ENCODE results near the gene ARL5A. TPM values are rescaled to one million over a fixed set of nuclear protein-coding genes. Genes with fewer than 3 reads are reported as not detected.
A peak's percentile ranks its signal among the peaks of the same experiment; 100 is the strongest.

The ARL5A gene
- total and polyA plus RNA-seq, 2 donors (not counting 3 experiments of a cell fraction or from before 2014, with no cell fraction given), result 25.8 to 73.2 TPM

- no peak overlapping the region for H3K4me3 ChIP-seq (replicated peaks in 1 of 3; ENCODE audit: insufficient read depth in 1 of 3, low read depth in 1 of 3, low read length in 3 of 3)
- no TSS peak for BruUV-seq (replicated peaks)
- H3K9me3 ChIP-seq (replicated peaks; ENCODE audit: control insufficient read depth, insufficient read depth, low read length), result no peaks in the 10 kb centered on the region
- H2AFZ ChIP-seq (ENCODE audit: low read depth, low read length), result no peak overlapping the region
- dilution Hi-C loops (cut with MboI; ENCODE audit: extremely low pct_ligation_motif_present, low sequenced_read_pairs), result no loop called here
- DNase-seq (ENCODE audit: low read depth, low spot score), result no peak
- H4K20me1 ChIP-seq (replicated peaks; ENCODE audit: control insufficient read depth, extremely low read depth, insufficient read depth, low read length), result no peaks in the 10 kb centered on the region
- H3K9ac ChIP-seq (replicated peaks; ENCODE audit: extremely low read depth, insufficient read depth, low read length), result no peak overlapping the region
- no peaks in the 10 kb centered on the region for H3K79me2 ChIP-seq (ENCODE audit: control insufficient read depth, insufficient read depth, low read length)
- no peak for TF ChIP-seq POLR2A (IDR thresholded peaks at IDR 0.05; ENCODE audit: low read depth, low read length)
- no peak for TF ChIP-seq GATA2 (IDR thresholded peaks at IDR 0.05; ENCODE audit: insufficient read depth, insufficient read length, low read depth, low read length)
- no peak for TF ChIP-seq JUN (IDR thresholded peaks at IDR 0.05; ENCODE audit: borderline replicate concordance, insufficient read depth, insufficient read length, low read depth)
- TF ChIP-seq, protein P1, sequence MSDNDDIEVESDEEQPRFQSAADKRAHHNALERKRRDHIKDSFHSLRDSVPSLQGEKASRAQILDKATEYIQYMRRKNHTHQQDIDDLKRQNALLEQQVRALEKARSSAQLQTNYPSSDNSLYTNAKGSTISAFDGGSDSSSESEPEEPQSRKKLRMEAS (IDR thresholded peaks at IDR 0.05; ENCODE audit: insufficient read depth, insufficient read length), result no peak
- TF ChIP-seq MYC (IDR thresholded peaks at IDR 0.05; ENCODE audit: low read depth, low read length), result no peak
- H3K27me3 ChIP-seq (ENCODE audit: control insufficient read depth in 2 of 2, insufficient read depth in 2 of 2, low read length in 2 of 2), result no peaks in the 10 kb centered on the region
- H3K27ac ChIP-seq (ENCODE audit: insufficient read depth, low read depth, low read length), result no peak overlapping the region
- H3K4me2 ChIP-seq (ENCODE audit: insufficient read depth, low read length), result no peak overlapping the region
- H3K4me1 ChIP-seq (ENCODE audit: control insufficient read depth, extremely low read depth, insufficient read depth, low read length), result no peaks in the 10 kb centered on the region
- intact Hi-C loops (cut with micrococcal nuclease), result no loop called here
- ChIA-PET CTCF (interaction anchor here (1.0 kb wide), 1 partner anchor 26 kb away, joined by 3 read pairs; no protein-coding TSS in a partner anchor), POLR2A (no interaction called here)
- no peaks in the 10 kb centered on the region for H3K9me1 ChIP-seq (replicated peaks; ENCODE audit: control insufficient read depth, extremely low read depth, insufficient read depth, low read length)
- H3K36me3 ChIP-seq (ENCODE audit: control insufficient read depth in 2 of 2, extremely low read depth in 1 of 2, insufficient read depth in 2 of 2, low read length in 2 of 2), result no peaks in the 10 kb centered on the region
- FAIRE-seq, result no peak
Observed at GRCh38 chr2:151758744-151759143, 69.5 kb downstream of the ARL5A start.

GRCh38 chr2:151757861-151758260, 70.4 kb downstream of the ARL5A start:
- H3K4me3 ChIP-seq (replicated peaks in 1 of 3; ENCODE audit: insufficient read depth in 1 of 3, low read depth in 1 of 3, low read length in 3 of 3), result no peak overlapping the region
- no peaks in the 10 kb centered on the region for H3K4me1 ChIP-seq (ENCODE audit: control insufficient read depth, extremely low read depth, insufficient read depth, low read length)
- FAIRE-seq (no peak), DNase-seq (ENCODE audit: low read depth, low spot score) (peak; percentile 65)
- H3K79me2 ChIP-seq (ENCODE audit: control insufficient read depth, insufficient read depth, low read length), result no peaks in the 10 kb centered on the region
- H2AFZ ChIP-seq (ENCODE audit: low read depth, low read length), result no peak overlapping the region
- no peaks in the 10 kb centered on the region for H4K20me1 ChIP-seq (replicated peaks; ENCODE audit: control insufficient read depth, extremely low read depth, insufficient read depth, low read length)
- H3K4me2 ChIP-seq (ENCODE audit: insufficient read depth, low read length), result no peak overlapping the region
- no peaks in the 10 kb centered on the region for H3K9me1 ChIP-seq (replicated peaks; ENCODE audit: control insufficient read depth, extremely low read depth, insufficient read depth, low read length)
- H3K9ac ChIP-seq (replicated peaks; ENCODE audit: extremely low read depth, insufficient read depth, low read length), result no peak overlapping the region
- no TSS peak for BruUV-seq (replicated peaks)
- intact Hi-C loops (cut with micrococcal nuclease) (no loop called here), dilution Hi-C loops (cut with MboI; ENCODE audit: extremely low pct_ligation_motif_present, low sequenced_read_pairs) (no loop called here)
- TF ChIP-seq POLR2A (IDR thresholded peaks at IDR 0.05; ENCODE audit: low read depth, low read length) (no peak), JUN (IDR thresholded peaks at IDR 0.05; ENCODE audit: borderline replicate concordance, insufficient read depth, insufficient read length, low read depth) (no peak), MYC (IDR thresholded peaks at IDR 0.05; ENCODE audit: low read depth, low read length) (no peak), POLR2AphosphoS5 (IDR thresholded peaks at IDR 0.05; ENCODE audit: insufficient read depth, low read depth, low read length) (no peak), FOS (IDR thresholded peaks at IDR 0.05; ENCODE audit: borderline replicate concordance, insufficient read depth, low read length) (no peak), GATA2 (IDR thresholded peaks at IDR 0.05; ENCODE audit: insufficient read depth, insufficient read length, low read depth, low read length) (no peak), EZH2 (IDR thresholded peaks at IDR 0.05; ENCODE audit: borderline replicate concordance, low read depth, low read length, severe bottlenecking) (no peak)
- TF ChIP-seq, protein P2, sequence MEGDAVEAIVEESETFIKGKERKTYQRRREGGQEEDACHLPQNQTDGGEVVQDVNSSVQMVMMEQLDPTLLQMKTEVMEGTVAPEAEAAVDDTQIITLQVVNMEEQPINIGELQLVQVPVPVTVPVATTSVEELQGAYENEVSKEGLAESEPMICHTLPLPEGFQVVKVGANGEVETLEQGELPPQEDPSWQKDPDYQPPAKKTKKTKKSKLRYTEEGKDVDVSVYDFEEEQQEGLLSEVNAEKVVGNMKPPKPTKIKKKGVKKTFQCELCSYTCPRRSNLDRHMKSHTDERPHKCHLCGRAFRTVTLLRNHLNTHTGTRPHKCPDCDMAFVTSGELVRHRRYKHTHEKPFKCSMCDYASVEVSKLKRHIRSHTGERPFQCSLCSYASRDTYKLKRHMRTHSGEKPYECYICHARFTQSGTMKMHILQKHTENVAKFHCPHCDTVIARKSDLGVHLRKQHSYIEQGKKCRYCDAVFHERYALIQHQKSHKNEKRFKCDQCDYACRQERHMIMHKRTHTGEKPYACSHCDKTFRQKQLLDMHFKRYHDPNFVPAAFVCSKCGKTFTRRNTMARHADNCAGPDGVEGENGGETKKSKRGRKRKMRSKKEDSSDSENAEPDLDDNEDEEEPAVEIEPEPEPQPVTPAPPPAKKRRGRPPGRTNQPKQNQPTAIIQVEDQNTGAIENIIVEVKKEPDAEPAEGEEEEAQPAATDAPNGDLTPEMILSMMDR (IDR thresholded peaks at IDR 0.05; ENCODE audit: extremely low read depth in 1 of 2, insufficient read depth in 1 of 2, low read depth in 1 of 2, low read length in 2 of 2), result no peak
- TF ChIP-seq, protein P1 (IDR thresholded peaks at IDR 0.05; ENCODE audit: insufficient read depth, insufficient read length), result no peak
- ChIA-PET CTCF (no interaction called here), POLR2A (no interaction called here)
- H3K27ac ChIP-seq (ENCODE audit: insufficient read depth, low read depth, low read length), result no peak overlapping the region
- no peaks in the 10 kb centered on the region for H3K27me3 ChIP-seq (ENCODE audit: control insufficient read depth in 2 of 2, insufficient read depth in 2 of 2, low read length in 2 of 2)
- H3K9me3 ChIP-seq (replicated peaks; ENCODE audit: control insufficient read depth, insufficient read depth, low read length), result no peaks in the 10 kb centered on the region
- H3K36me3 ChIP-seq (ENCODE audit: control insufficient read depth in 2 of 2, extremely low read depth in 1 of 2, insufficient read depth in 2 of 2, low read length in 2 of 2), result no peaks in the 10 kb centered on the region
